IMR-90 (cell line): ENCODE measurements around the gene FBLN1. TPM values are rescaled to one million over a fixed set of nuclear protein-coding genes. Genes with fewer than 3 reads are reported as not detected.
"Not testable (repeated sequence)": the region's sequence is repeated elsewhere in the genome, so short reads cannot be mapped to it uniquely, and the experiment has no call there.

ENCODE experiments used
- ATAC-seq: fragments of 200-7000 bp; cut with Tn5 transposase; 2 replicates; pipeline ENCODE4 v1.9.1; 2020; ENCODE audit warnings: low read depth, mild to moderate bottlenecking, moderate library complexity
- BruUV-seq: library from RNA; stranded (reverse); fragments of 400-500 nt; replicated peaks from 2 replicates; lab custom pipeline; 2021; lab: Mats Ljungman, UMichigan
- CTCF ChIA-PET: fragments of 300-600 bp; formaldehyde crosslinking; extraction: SDS; loops from one replicate; lab custom pipeline; 2021; ENCODE audit warnings: antibody characterized with exemption; lab: Yijun Ruan, JAX
- POLR2A ChIA-PET: fragments of 300-600 bp; sonication (Branson Sonifier 250); formaldehyde crosslinking; loops from one replicate; lab custom pipeline; 2022; ENCODE audit warnings: antibody characterized with exemption; ENCODE audit not compliant: unreplicated experiment; lab: Charles Lee
- DNase-seq: peaks from one replicate; pipeline ENCODE4 v3.0.0; 2013
- H2AFZ ChIP-seq: replicated peaks from 2 replicates; pipeline ENCODE3; 2013; ENCODE audit warnings: low read length, mild to moderate bottlenecking; ENCODE audit not compliant: poor library complexity
- H2AK5ac ChIP-seq: 2 replicates; pipeline ENCODE4 v1.6.1; 2013; ENCODE audit warnings: low read depth, low read length, inconsistent platforms
- H2AK9ac ChIP-seq: replicated peaks from 2 replicates; pipeline ENCODE3; 2013; ENCODE audit warnings: mild to moderate bottlenecking, low read depth, low read length, moderate library complexity; ENCODE audit not compliant: poor library complexity
- H2BK120ac ChIP-seq: 2 replicates; pipeline ENCODE4 v1.6.1; 2013; ENCODE audit warnings: low read depth, low read length, inconsistent platforms
- H2BK15ac ChIP-seq: 3 replicates; pipeline ENCODE4 v1.6.1; 2013; ENCODE audit warnings: low read depth, low read length, inconsistent platforms
- H2BK20ac ChIP-seq: 2 replicates; pipeline ENCODE4 v1.6.1; 2013; ENCODE audit warnings: low read depth, mild to moderate bottlenecking, inconsistent platforms, low read length, moderate library complexity
- H2BK5ac ChIP-seq: 2 replicates; pipeline ENCODE4 v1.6.1; 2013; ENCODE audit warnings: mild to moderate bottlenecking, low read depth, low read length, inconsistent platforms; ENCODE audit not compliant: poor library complexity, severe bottlenecking
- H3K14ac ChIP-seq: replicated peaks from 2 replicates; pipeline ENCODE4 v1.6.1; 2013; ENCODE audit warnings: low read depth, low read length, inconsistent platforms
- H3K18ac ChIP-seq: 2 replicates; pipeline ENCODE4 v1.6.1; 2013; ENCODE audit warnings: low read depth, low read length, control low read depth
- H3K23ac ChIP-seq: 2 replicates; pipeline ENCODE4 v1.6.1; 2013; ENCODE audit warnings: low read depth, low read length, inconsistent platforms
- H3K27ac ChIP-seq: 2 replicates; pipeline ENCODE4 v1.5.1; 2013; ENCODE audit warnings: mild to moderate bottlenecking, control low read depth, low read length; ENCODE audit not compliant: insufficient read depth
- H3K27me3 ChIP-seq: 2 replicates; pipeline ENCODE4 v1.6.1; 2013; ENCODE audit warnings: low read length; ENCODE audit not compliant: control insufficient read depth, insufficient read depth
- H3K36me3 ChIP-seq: 2 replicates; pipeline ENCODE4 v1.6.1; 2013; ENCODE audit warnings: low read length, mixed read lengths; ENCODE audit not compliant: control insufficient read depth, insufficient read depth
- H3K4ac ChIP-seq: 2 replicates; pipeline ENCODE4 v1.6.1; 2013; ENCODE audit warnings: low read depth, low read length, inconsistent platforms
- H3K4me1 ChIP-seq: 2 replicates; pipeline ENCODE4 v1.6.1; 2013; ENCODE audit warnings: low read length, mixed read lengths; ENCODE audit not compliant: control insufficient read depth, insufficient read depth
- H3K4me2 ChIP-seq: 2 replicates; pipeline ENCODE4 v1.6.1; 2013; ENCODE audit warnings: low read depth, mild to moderate bottlenecking, control low read depth, low read length, moderate library complexity
- H3K4me3 ChIP-seq: 2 replicates; pipeline ENCODE4 v1.5.1; 2013; ENCODE audit warnings: low read depth, mild to moderate bottlenecking, control low read depth, low read length, moderate library complexity; ENCODE audit not compliant: insufficient read depth
- H3K56ac ChIP-seq: 2 replicates; pipeline ENCODE4 v1.6.1; 2013; ENCODE audit warnings: low read length, inconsistent platforms; ENCODE audit not compliant: insufficient read depth; ENCODE audit errors: extremely low read depth
- H3K79me1 ChIP-seq, 2 experiments: 2 replicates each; pipeline ENCODE4 v1.6.1; 2013; ENCODE audit warnings: low read length in 2 of 2, inconsistent platforms in 1 of 2, low read depth in 1 of 2
- H3K9ac ChIP-seq: 2 replicates; pipeline ENCODE4 v1.6.1; 2013; ENCODE audit warnings: low read depth, low read length, control low read depth
- H3K9me1 ChIP-seq: 2 replicates; pipeline ENCODE4 v1.6.1; 2013; ENCODE audit warnings: low read length, inconsistent platforms; ENCODE audit not compliant: insufficient read depth
- H3K9me3 ChIP-seq: 2 replicates; pipeline ENCODE4 v1.6.1; 2013; ENCODE audit warnings: low read length; ENCODE audit not compliant: control insufficient read depth, insufficient read depth
- H4K20me1 ChIP-seq: 2 replicates; pipeline ENCODE4 v1.6.1; 2013; ENCODE audit warnings: low read length, inconsistent platforms; ENCODE audit not compliant: insufficient read depth
- H4K5ac ChIP-seq: 2 replicates; pipeline ENCODE4 v1.6.1; 2013; ENCODE audit warnings: mild to moderate bottlenecking, low read depth, low read length, control low read depth
- H4K8ac ChIP-seq, 2 experiments: 2 replicates each; pipeline ENCODE4 v1.6.1; 2013; ENCODE audit warnings: low read depth in 2 of 2, low read length in 2 of 2, control low read depth in 1 of 2, inconsistent platforms in 1 of 2
- H4K91ac ChIP-seq: 2 replicates; pipeline ENCODE4 v1.6.1; 2013; ENCODE audit warnings: low read depth, low read length, inconsistent platforms; ENCODE audit not compliant: insufficient read depth
- WGBS, 2 experiments: methylation state at CpG; one replicate each; pipeline versions ENCODE4 v1.1.5 to v1.1.7; 2013; ENCODE audit warnings: missing lambda C conversion rate in 2 of 2; ENCODE audit not compliant: insufficient read length in 1 of 2; ENCODE audit errors: extremely low coverage in 2 of 2; 5-methylcytosine and 5-hydroxymethylcytosine counted together
- dilution Hi-C: fragments of 300-500 bp; cut with HindIII; formaldehyde crosslinking; loops from one replicate; pipeline ENCODE4 v1.14.3; 2018; ENCODE audit warnings: low sequenced_read_pairs; ENCODE audit not compliant: unreplicated experiment
- in situ Hi-C: fragments of 300-500 bp; cut with MboI; formaldehyde crosslinking; loops from 3 replicates; pipeline ENCODE4 v1.14.3; 2019; ENCODE audit warnings: low sequenced_read_pairs, inconsistent platforms, mixed read lengths
- intact Hi-C: fragments of 100-400 bp; cut with micrococcal nuclease; formaldehyde crosslinking; loops from 2 replicates; pipeline ENCODE4 v1.10.0; 2022
- polyA plus RNA-seq, 3 experiments: library from polyadenylated mRNA; depleted of rRNA; stranded (reverse); fragments of >200 nt; gene quantifications; 2 replicates each; pipeline ENCODE4 v1.2.3, GENCODE V29; 2012; ENCODE audit warnings: low replicate concordance in 1 of 3
- total RNA-seq: library from RNA; depleted of rRNA; stranded (reverse); fragments of >200 nt; gene quantifications from 2 replicates; pipeline ENCODE4 v1.2.3, GENCODE V29; 2012

FBLN1 gene
- total and polyA plus RNA-seq, 2 of the 4 experiments (the other 2 are of a cell fraction) = 11.3 to 87.9 TPM

DNA sequence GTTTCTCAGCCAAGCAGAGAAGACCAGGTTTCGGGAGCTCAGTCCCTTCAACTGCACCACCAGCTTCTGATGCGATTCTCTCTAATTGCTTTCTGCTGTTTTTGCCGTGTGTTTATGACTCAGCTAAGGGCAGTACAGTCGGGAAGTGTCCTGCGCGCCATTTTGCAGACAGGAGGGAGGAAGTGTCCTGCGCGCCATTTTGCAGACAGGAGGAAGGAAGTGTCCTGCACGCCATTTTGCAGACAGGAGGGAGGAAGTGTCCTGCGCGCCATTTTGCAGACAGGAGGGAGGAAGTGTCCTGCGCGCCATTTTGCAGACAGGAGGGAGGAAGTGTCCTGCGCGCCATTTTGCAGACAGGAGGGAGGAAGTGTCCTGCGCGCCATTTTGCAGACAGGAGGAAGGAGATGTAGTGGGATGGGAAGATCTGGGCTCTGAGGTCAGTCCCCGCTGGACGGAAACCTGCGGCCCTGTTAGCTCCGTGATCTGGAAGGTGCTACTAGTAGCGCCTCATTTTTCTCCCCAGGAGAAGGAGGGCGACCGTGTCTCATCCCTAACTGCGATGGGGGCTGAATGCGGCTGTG is 89.0 kb downstream of the FBLN1 start:
- H3K4me3 ChIP-seq, H2AK5ac ChIP-seq, H3K23ac ChIP-seq, H2AFZ ChIP-seq, H2BK20ac ChIP-seq, in situ Hi-C loops, H3K4me2 ChIP-seq, CTCF ChIA-PET, H3K14ac ChIP-seq, H3K4ac ChIP-seq, H3K9me3 ChIP-seq, H3K27ac ChIP-seq, H4K5ac ChIP-seq, intact Hi-C loops, ATAC-seq, H2BK120ac ChIP-seq, H3K9me1 ChIP-seq, H3K79me1 ChIP-seq, dilution Hi-C loops, H3K27me3 ChIP-seq, H2BK5ac ChIP-seq, BruUV-seq, H4K20me1 ChIP-seq, POLR2A ChIA-PET, DNase-seq, H2AK9ac ChIP-seq, H3K4me1 ChIP-seq, H3K9ac ChIP-seq, H4K91ac ChIP-seq, H3K18ac ChIP-seq, H3K56ac ChIP-seq, H4K8ac ChIP-seq, H2BK15ac ChIP-seq: not testable (repeated sequence)
- WGBS, 2 experiments = no CpG with 5 or more reads among the region's 26 CpGs
- H3K36me3 ChIP-seq = peaks cover 54% of the 10 kb centered on the region
